Measurements from ENCODE around the gene CAT.

The CAT gene

GRCh38 chr11:34495239-34495723 is 56.5 kb downstream of the CAT start:
- no peak for DNase-seq (ENCODE audit: low spot score)

GRCh38 chr11:34495724-34496377 is 57.1 kb downstream of the CAT start:
- no peak for DNase-seq (ENCODE audit: low spot score)

GRCh38 chr11:34499719-34500500 is 61.2 kb downstream of the CAT start:
- no peak for DNase-seq (ENCODE audit: low spot score)

GRCh38 chr11:34501500-34501899 is 62.8 kb downstream of the CAT start:
- peak; percentile 91 for DNase-seq (ENCODE audit: low spot score)

- peak; percentile 47 for DNase-seq (ENCODE audit: low spot score)
These were observed 63.2 kb downstream of the CAT start for GRCh38 chr11:34501949-34502348.

GRCh38 chr11:34502949-34503348 is 64.2 kb downstream of the CAT start:
- DNase-seq (ENCODE audit: low spot score), result no peak

GRCh38 chr11:34505874-34506273 is 67.1 kb downstream of the CAT start:
- DNase-seq (ENCODE audit: low spot score), result no peak

GRCh38 chr11:34507156-34507555 is 68.4 kb downstream of the CAT start:
- DNase-seq (ENCODE audit: low spot score), result no peak

- no peak for DNase-seq (ENCODE audit: low spot score)
These were observed 68.9 kb downstream of the CAT start for GRCh38 chr11:34507610-34508009.

GRCh38 chr11:34508524-34508923 is 69.8 kb downstream of the CAT start:
- DNase-seq (ENCODE audit: low spot score), result no peak

GRCh38 chr11:34509336-34509876 is 70.7 kb downstream of the CAT start:
- DNase-seq (ENCODE audit: low spot score), result no peak

GRCh38 chr11:34510218-34510617 is 71.5 kb downstream of the CAT start:
- DNase-seq (ENCODE audit: low spot score), result no peak

- DNase-seq (ENCODE audit: low spot score), result no peak
These were observed 71.9 kb downstream of the CAT start for GRCh38 chr11:34510673-34511072.

GRCh38 chr11:34512840-34513681 is 74.3 kb downstream of the CAT start:
- peak; percentile 80 for DNase-seq (ENCODE audit: low spot score)

- no peak for DNase-seq (ENCODE audit: low spot score)
These were observed 75.1 kb downstream of the CAT start, which contains the start of gene ELF5 for GRCh38 chr11:34513682-34514449. ELF5 (minus strand) TSS chr11:34513794; CDS start chr11:34505749, 8,045 bp downstream.

- DNase-seq (ENCODE audit: low spot score), result no peak
These were observed 75.9 kb downstream of the CAT start for GRCh38 chr11:34514597-34514996.

- no peak for DNase-seq (ENCODE audit: low spot score)
These were observed 77.7 kb downstream of the CAT start for GRCh38 chr11:34516247-34517040.

GRCh38 chr11:34519595-34520235 is 81.0 kb downstream of the CAT start:
- no peak for DNase-seq (ENCODE audit: low spot score)

GRCh38 chr11:34521265-34521664 is 82.5 kb downstream of the CAT start:
- no peak for DNase-seq (ENCODE audit: low spot score)

Data from GM03348 (cell line).